Measurements from ENCODE around the gene ZNF184. TPM values are rescaled to one million over a fixed set of nuclear protein-coding genes. Genes with fewer than 3 reads are reported as not detected.

ZNF184 gene
- total RNA-seq, 1 donor from 2014 or later: 5.7 TPM

- Mint-ChIP-seq H3K36me3 (ENCODE audit: low read depth, unreplicated experiment) (no peaks in the 10 kb centered on the region), H3K27ac (ENCODE audit: unreplicated experiment) (no peak overlapping the region), H3K9me3 (ENCODE audit: unreplicated experiment) (peaks cover 12% of the 10 kb centered on the region), H3K27me3 (ENCODE audit: low read depth, unreplicated experiment) (no peaks in the 10 kb centered on the region), H3K4me1 (ENCODE audit: low read depth, unreplicated experiment) (no peaks in the 10 kb centered on the region), H3K4me3 (ENCODE audit: unreplicated experiment) (no peak overlapping the region)
- Histone ChIP-seq H3K36me3 (ENCODE audit: insufficient read depth, low read length) (no peaks in the 10 kb centered on the region), H3K79me2 (ENCODE audit: insufficient read depth, low read length) (no peaks in the 10 kb centered on the region), H3K4me2 (ENCODE audit: low read length) (no peak overlapping the region), H2AFZ (ENCODE audit: low read depth, low read length) (no peak overlapping the region), H4K20me1 (ENCODE audit: insufficient read depth, low read length) (no peaks in the 10 kb centered on the region), H3K9ac (ENCODE audit: low read length) (no peak overlapping the region), H3K4me3 (ENCODE audit: insufficient read depth, low read depth, low read length) (no peak overlapping the region), H3K27me3 (ENCODE audit: insufficient read depth, low read length) (no peaks in the 10 kb centered on the region), H3K4me1 (ENCODE audit: insufficient read depth, low read length) (no peaks in the 10 kb centered on the region), H3K9me3 (ENCODE audit: insufficient read depth, low read depth, low read length) (no peaks in the 10 kb centered on the region), H3K27ac (ENCODE audit: low read depth, low read length) (no peak overlapping the region)
- TF ChIP-seq CTCF (IDR thresholded peaks at IDR 0.05; ENCODE audit: insufficient read depth, low read depth, low read length): no peak
- no peak for DNase-seq (ENCODE audit: low read depth)
- no peak for FAIRE-seq
Observed at GRCh38 chr6:27414300-27414699, 58.6 kb downstream of the ZNF184 start.

- Mint-ChIP-seq H3K4me1 (ENCODE audit: low read depth, unreplicated experiment) (no peaks in the 10 kb centered on the region), H3K36me3 (ENCODE audit: low read depth, unreplicated experiment) (peaks cover 27% of the 10 kb centered on the region), H3K27me3 (ENCODE audit: low read depth, unreplicated experiment) (no peaks in the 10 kb centered on the region), H3K9me3 (ENCODE audit: unreplicated experiment) (peaks cover 28% of the 10 kb centered on the region), H3K27ac (ENCODE audit: unreplicated experiment) (no peak overlapping the region), H3K4me3 (ENCODE audit: unreplicated experiment) (no peak overlapping the region)
- no peak overlapping the region for H3K4me2 ChIP-seq (ENCODE audit: low read length)
- no peaks in the 10 kb centered on the region for H3K36me3 ChIP-seq (ENCODE audit: insufficient read depth, low read length)
- DNase-seq (ENCODE audit: low read depth): no peak
- H3K27me3 ChIP-seq (ENCODE audit: insufficient read depth, low read length): no peaks in the 10 kb centered on the region
- H3K4me3 ChIP-seq (ENCODE audit: insufficient read depth, low read depth, low read length): no peak overlapping the region
- peaks cover 2% of the 10 kb centered on the region for H3K9me3 ChIP-seq (ENCODE audit: insufficient read depth, low read depth, low read length)
- H3K27ac ChIP-seq (ENCODE audit: low read depth, low read length): no peak overlapping the region
- no peaks in the 10 kb centered on the region for H3K79me2 ChIP-seq (ENCODE audit: insufficient read depth, low read length)
- FAIRE-seq: no peak
- no peak overlapping the region for H3K9ac ChIP-seq (ENCODE audit: low read length)
- no peak for TF ChIP-seq EZH2 (IDR thresholded peaks at IDR 0.05; ENCODE audit: insufficient read depth, low read length)
- TF ChIP-seq CTCF (IDR thresholded peaks at IDR 0.05; ENCODE audit: insufficient read depth, low read depth, low read length): no peak
- no peak overlapping the region for H2AFZ ChIP-seq (ENCODE audit: low read depth, low read length)
- H3K4me1 ChIP-seq (ENCODE audit: insufficient read depth, low read length): no peaks in the 10 kb centered on the region
- no peaks in the 10 kb centered on the region for H4K20me1 ChIP-seq (ENCODE audit: insufficient read depth, low read length)
Observed at GRCh38 chr6:27407153-27407814, 65.6 kb downstream of the ZNF184 start.

- Histone ChIP-seq H3K36me3 (ENCODE audit: insufficient read depth, low read length) (no peaks in the 10 kb centered on the region), H2AFZ (ENCODE audit: low read depth, low read length) (no peak overlapping the region), H3K4me2 (ENCODE audit: low read length) (no peak overlapping the region), H3K9ac (ENCODE audit: low read length) (no peak overlapping the region), H4K20me1 (ENCODE audit: insufficient read depth, low read length) (no peaks in the 10 kb centered on the region), H3K4me1 (ENCODE audit: insufficient read depth, low read length) (no peaks in the 10 kb centered on the region), H3K4me3 (ENCODE audit: insufficient read depth, low read depth, low read length) (no peak overlapping the region), H3K79me2 (ENCODE audit: insufficient read depth, low read length) (no peaks in the 10 kb centered on the region), H3K27ac (ENCODE audit: low read depth, low read length) (no peak overlapping the region), H3K9me3 (ENCODE audit: insufficient read depth, low read depth, low read length) (peaks cover 7% of the 10 kb centered on the region), H3K27me3 (ENCODE audit: insufficient read depth, low read length) (no peaks in the 10 kb centered on the region)
- no peak overlapping the region for H3K4me3 Mint-ChIP-seq (ENCODE audit: unreplicated experiment)
- no peak overlapping the region for H3K27ac Mint-ChIP-seq (ENCODE audit: unreplicated experiment)
- TF ChIP-seq EZH2 (IDR thresholded peaks at IDR 0.05; ENCODE audit: insufficient read depth, low read length): no peak
- no peak for TF ChIP-seq CTCF (IDR thresholded peaks at IDR 0.05; ENCODE audit: insufficient read depth, low read depth, low read length)
- no peak for FAIRE-seq
- peaks cover 39% of the 10 kb centered on the region for H3K36me3 Mint-ChIP-seq (ENCODE audit: low read depth, unreplicated experiment)
- H3K9me3 Mint-ChIP-seq (ENCODE audit: unreplicated experiment): peaks cover 38% of the 10 kb centered on the region
- no peak for DNase-seq (ENCODE audit: low read depth)
- no peaks in the 10 kb centered on the region for H3K27me3 Mint-ChIP-seq (ENCODE audit: low read depth, unreplicated experiment)
- no peaks in the 10 kb centered on the region for H3K4me1 Mint-ChIP-seq (ENCODE audit: low read depth, unreplicated experiment)
Observed at GRCh38 chr6:27406085-27406484, 66.8 kb downstream of the ZNF184 start.

Measured in astrocyte (in vitro differentiated cells and primary cell).